ENCODE measurements around the gene GNAI2.

GNAI2 gene

DNA sequence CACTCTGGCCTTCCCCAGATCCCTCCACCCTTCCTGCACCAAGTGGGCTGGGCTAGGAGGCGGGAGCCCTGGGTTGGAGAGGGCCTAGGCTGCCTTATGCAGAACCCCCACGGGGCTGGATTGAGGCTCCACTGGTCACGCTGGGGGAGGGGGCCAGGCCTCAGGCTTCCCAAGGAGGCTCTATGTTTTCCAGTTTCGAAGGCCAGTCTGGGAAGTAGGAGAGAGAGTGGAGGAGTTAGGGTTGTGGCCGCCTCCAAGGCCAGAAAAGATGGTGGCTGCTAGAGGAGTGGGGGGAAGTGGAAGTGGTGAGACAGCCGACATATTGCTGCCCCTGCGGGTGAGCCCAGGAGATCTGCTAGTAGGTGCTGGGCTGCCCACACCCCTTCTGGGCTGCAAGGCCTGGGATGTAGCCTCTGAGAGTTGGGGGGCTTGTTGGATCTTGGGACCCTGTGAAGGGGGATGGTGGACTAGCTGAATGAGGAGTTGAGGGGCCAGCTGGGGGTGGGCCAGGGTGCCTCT is 1.2 kb downstream of the GNAI2 start:
- TF ChIP-seq CTCF (conservative IDR thresholded peaks at IDR 0.05), result no peak
- H3K27ac ChIP-seq, result peak overlapping the region; percentile 73

DNA sequence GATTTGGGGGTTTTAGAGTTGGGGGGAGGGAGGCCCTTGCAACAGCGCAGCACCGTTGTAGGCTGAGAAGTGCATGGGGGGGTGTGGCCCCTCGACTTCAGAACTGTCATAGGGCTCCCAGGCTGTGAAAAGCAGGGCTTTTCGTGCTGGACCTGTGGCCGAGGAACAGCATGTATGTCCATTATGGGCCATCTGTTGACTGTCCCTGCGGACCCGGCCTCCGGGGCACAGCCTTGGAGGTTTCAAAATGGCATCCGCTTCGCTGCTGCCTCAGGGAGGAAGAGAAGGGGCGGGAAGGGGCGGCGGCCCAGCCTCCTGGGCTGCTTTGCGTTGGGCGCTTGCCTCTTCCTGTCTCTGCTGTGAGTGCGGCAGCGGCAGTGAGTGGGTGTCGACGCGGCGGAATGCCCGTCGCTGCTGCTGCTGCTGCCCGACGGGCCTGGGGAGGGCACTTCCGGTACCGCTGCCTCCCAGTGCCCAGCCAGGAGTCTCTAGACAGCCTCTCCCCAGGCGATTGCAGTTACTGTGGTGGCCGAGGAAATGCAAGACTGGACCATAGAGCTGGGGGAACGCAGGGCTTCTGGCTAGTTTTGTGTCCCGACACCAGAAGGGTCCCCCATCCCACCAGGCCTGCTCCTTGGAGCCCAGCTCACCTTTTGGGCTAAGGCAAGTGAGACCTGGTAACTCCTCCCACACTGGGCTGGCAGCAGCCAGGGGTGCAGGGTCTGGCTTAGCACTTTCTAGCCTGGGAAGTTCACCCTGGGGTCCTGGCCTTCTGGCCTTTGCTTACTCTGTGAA is 1.9 kb downstream of the GNAI2 start:
- peak overlapping the region; percentile 73 for H3K27ac ChIP-seq
- TF ChIP-seq CTCF (conservative IDR thresholded peaks at IDR 0.05), result no peak

DNA sequence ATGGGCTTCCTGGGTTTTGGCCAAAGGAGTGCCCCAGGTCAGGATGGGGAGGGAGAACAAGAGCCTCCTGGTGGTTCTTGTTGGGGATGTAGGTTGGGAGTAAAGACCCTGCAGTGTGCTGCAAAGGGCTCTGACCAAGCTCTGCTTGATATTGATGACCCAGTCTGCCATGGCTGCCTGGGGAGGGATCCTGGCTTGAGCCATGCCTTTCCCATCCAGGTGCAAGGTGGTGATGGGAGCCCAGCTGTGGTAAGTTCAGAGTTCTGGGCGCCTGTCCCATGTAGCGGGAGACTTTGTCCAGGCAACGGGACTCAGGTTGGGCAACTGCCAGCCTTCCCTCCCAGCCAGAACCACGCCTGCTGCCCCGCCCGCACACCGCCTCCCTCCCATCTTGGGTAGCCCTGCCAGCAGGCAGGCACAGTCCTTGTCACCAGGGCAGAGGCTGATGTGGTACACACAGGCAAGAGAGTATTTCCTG is 2.6 kb downstream of the GNAI2 start:
- no peak for TF ChIP-seq CTCF (conservative IDR thresholded peaks at IDR 0.05)

GRCh38 chr3:50239649-50240048 is 3.6 kb downstream of the GNAI2 start:
- H3K27ac ChIP-seq, result peak overlapping the region; percentile 73
- TF ChIP-seq CTCF (conservative IDR thresholded peaks at IDR 0.05), result no peak

More for the DNA sequence above, 2.6 kb downstream of the GNAI2 start:
- peak overlapping the region; percentile 73 for H3K27ac ChIP-seq

GRCh38 chr3:50241163-50241562 is 5.2 kb downstream of the GNAI2 start:
- no peak overlapping the region for H3K27ac ChIP-seq
- no peak for TF ChIP-seq CTCF (conservative IDR thresholded peaks at IDR 0.05)

DNA sequence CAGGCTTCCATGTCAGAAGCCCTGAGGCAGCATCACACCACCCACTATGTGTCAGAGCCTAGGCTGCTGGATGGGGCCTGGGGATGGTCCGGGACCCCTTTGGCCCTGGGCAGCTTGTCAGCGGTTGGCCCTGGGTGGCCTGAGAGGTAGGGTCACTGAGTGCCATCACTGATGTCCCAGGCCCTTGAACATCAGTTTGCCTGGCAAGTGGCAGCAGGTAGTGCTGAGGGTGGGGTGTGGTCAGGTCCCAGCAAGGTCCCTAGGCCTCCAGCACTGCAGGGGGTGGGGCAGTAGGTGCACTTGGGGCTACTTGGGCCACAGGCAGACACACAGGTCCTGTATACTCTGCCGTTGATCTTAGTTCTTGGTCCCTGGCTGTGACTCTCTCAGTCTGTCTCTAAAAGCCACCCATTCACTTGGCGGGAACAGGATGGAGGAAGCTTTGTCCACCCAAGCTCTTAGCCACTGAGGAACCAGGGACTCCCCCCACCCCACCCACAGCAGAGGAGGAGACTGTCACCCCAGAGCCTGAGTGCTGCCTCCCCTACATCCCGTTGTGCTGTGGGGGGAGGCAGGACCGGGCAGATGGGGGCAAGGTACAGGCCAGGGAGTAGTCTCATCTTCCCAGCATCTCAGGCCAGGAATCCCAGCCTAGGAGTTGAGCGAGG is 5.8 kb downstream of the GNAI2 start:
- H3K27ac ChIP-seq, result no peak overlapping the region
- no peak for TF ChIP-seq CTCF (conservative IDR thresholded peaks at IDR 0.05)

- no peak for TF ChIP-seq CTCF (conservative IDR thresholded peaks at IDR 0.05)
- no peak overlapping the region for H3K27ac ChIP-seq
These were observed 6.4 kb downstream of the GNAI2 start for GRCh38 chr3:50242381-50242770.

Data from VCaP (cell line).